H1 (cell line): ENCODE data around the gene SELPLG. TPM values are rescaled to one million over a fixed set of nuclear protein-coding genes. Genes with fewer than 3 reads are reported as not detected.

Experiments
- BCL11A ChIP-seq, 2 experiments: IDR thresholded peaks; one replicate each; pipeline ENCODE4 v1.6.1; 2011; ENCODE audit warnings: low read depth in 2 of 2, low read length in 2 of 2, mild to moderate bottlenecking in 2 of 2
- FOSL1 ChIP-seq: IDR thresholded peaks from 2 replicates; pipeline ENCODE4 v1.6.1; 2011; ENCODE audit warnings: mild to moderate bottlenecking, low read depth, low read length, moderate library complexity; ENCODE audit not compliant: insufficient read depth
- RNF2 ChIP-seq: fragments of 200-900, 300-1000 bp; sonication (generic); IDR thresholded peaks from 2 replicates; pipeline ENCODE4 v1.7.1; 2016; ENCODE audit warnings: borderline replicate concordance, low read depth, mild to moderate bottlenecking, antibody characterized with exemption, low read length; ENCODE audit not compliant: poor library complexity, severe bottlenecking; ENCODE audit errors: missing control alignments
- TBP ChIP-seq: IDR thresholded peaks from 2 replicates; pipeline ENCODE4 v1.6.1; 2011; ENCODE audit warnings: low read depth, low read length, improper control_type of control experiment
- polyA plus RNA-seq, 7 experiments: library from polyadenylated mRNA; depleted of rRNA in 3 of 7; stranded (reverse) in 5 of 7; unstranded in 2 of 7; fragments of >200 nt in 5 of 7; fragments of 200-250 nt in 2 of 7; gene quantifications; 1 replicate in 5 of 7; 2 replicates in 1 of 7; 4 replicates in 1 of 7; pipeline versions ENCODE4 v1.2.1 to v1.2.3, GENCODE V29; 2011 to 2013; ENCODE audit warnings: missing spikeins in 2 of 7, mixed read lengths in 2 of 7
- total RNA-seq: library from RNA; stranded (reverse); fragmentation: NEBNext Ultra II Directional; extraction: Animal tissue kit (Norgen Biotek cat#: 25700); gene quantifications from 2 replicates; pipeline ENCODE4 v1.2.1, GENCODE V29; 2021
- TF ChIP-seq, protein P1 (sequence below): fragments of 300-600 bp; sonication (generic); IDR thresholded peaks from 2 replicates; pipeline ENCODE4 v1.7.1; 2012; ENCODE audit warnings: low read length, moderate library complexity, mild to moderate bottlenecking, inconsistent platforms; ENCODE audit not compliant: insufficient replicate concordance

SELPLG gene
- total and polyA plus RNA-seq, 2 of the 8 experiments (the other 6 are each of a cell fraction or from before 2014, with no cell fraction given), result 0.18 TPM; not detected in 1

GRCh38 chr12:108653922-108654321 lies 20.2 kb upstream of the SELPLG start (continued):
- TF ChIP-seq, protein P1, sequence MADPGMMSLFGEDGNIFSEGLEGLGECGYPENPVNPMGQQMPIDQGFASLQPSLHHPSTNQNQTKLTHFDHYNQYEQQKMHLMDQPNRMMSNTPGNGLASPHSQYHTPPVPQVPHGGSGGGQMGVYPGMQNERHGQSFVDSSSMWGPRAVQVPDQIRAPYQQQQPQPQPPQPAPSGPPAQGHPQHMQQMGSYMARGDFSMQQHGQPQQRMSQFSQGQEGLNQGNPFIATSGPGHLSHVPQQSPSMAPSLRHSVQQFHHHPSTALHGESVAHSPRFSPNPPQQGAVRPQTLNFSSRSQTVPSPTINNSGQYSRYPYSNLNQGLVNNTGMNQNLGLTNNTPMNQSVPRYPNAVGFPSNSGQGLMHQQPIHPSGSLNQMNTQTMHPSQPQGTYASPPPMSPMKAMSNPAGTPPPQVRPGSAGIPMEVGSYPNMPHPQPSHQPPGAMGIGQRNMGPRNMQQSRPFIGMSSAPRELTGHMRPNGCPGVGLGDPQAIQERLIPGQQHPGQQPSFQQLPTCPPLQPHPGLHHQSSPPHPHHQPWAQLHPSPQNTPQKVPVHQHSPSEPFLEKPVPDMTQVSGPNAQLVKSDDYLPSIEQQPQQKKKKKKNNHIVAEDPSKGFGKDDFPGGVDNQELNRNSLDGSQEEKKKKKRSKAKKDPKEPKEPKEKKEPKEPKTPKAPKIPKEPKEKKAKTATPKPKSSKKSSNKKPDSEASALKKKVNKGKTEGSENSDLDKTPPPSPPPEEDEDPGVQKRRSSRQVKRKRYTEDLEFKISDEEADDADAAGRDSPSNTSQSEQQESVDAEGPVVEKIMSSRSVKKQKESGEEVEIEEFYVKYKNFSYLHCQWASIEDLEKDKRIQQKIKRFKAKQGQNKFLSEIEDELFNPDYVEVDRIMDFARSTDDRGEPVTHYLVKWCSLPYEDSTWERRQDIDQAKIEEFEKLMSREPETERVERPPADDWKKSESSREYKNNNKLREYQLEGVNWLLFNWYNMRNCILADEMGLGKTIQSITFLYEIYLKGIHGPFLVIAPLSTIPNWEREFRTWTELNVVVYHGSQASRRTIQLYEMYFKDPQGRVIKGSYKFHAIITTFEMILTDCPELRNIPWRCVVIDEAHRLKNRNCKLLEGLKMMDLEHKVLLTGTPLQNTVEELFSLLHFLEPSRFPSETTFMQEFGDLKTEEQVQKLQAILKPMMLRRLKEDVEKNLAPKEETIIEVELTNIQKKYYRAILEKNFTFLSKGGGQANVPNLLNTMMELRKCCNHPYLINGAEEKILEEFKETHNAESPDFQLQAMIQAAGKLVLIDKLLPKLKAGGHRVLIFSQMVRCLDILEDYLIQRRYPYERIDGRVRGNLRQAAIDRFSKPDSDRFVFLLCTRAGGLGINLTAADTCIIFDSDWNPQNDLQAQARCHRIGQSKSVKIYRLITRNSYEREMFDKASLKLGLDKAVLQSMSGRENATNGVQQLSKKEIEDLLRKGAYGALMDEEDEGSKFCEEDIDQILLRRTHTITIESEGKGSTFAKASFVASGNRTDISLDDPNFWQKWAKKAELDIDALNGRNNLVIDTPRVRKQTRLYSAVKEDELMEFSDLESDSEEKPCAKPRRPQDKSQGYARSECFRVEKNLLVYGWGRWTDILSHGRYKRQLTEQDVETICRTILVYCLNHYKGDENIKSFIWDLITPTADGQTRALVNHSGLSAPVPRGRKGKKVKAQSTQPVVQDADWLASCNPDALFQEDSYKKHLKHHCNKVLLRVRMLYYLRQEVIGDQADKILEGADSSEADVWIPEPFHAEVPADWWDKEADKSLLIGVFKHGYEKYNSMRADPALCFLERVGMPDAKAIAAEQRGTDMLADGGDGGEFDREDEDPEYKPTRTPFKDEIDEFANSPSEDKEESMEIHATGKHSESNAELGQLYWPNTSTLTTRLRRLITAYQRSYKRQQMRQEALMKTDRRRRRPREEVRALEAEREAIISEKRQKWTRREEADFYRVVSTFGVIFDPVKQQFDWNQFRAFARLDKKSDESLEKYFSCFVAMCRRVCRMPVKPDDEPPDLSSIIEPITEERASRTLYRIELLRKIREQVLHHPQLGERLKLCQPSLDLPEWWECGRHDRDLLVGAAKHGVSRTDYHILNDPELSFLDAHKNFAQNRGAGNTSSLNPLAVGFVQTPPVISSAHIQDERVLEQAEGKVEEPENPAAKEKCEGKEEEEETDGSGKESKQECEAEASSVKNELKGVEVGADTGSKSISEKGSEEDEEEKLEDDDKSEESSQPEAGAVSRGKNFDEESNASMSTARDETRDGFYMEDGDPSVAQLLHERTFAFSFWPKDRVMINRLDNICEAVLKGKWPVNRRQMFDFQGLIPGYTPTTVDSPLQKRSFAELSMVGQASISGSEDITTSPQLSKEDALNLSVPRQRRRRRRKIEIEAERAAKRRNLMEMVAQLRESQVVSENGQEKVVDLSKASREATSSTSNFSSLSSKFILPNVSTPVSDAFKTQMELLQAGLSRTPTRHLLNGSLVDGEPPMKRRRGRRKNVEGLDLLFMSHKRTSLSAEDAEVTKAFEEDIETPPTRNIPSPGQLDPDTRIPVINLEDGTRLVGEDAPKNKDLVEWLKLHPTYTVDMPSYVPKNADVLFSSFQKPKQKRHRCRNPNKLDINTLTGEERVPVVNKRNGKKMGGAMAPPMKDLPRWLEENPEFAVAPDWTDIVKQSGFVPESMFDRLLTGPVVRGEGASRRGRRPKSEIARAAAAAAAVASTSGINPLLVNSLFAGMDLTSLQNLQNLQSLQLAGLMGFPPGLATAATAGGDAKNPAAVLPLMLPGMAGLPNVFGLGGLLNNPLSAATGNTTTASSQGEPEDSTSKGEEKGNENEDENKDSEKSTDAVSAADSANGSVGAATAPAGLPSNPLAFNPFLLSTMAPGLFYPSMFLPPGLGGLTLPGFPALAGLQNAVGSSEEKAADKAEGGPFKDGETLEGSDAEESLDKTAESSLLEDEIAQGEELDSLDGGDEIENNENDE, result no peak
- no peak for TF ChIP-seq TBP
- no peak for TF ChIP-seq BCL11A (IDR thresholded peaks at IDR 0.05; ENCODE audit: low read depth in 2 of 2, low read length in 2 of 2)
- TF ChIP-seq RNF2, result no peak
- no peak for TF ChIP-seq FOSL1
